H9 (cell line): Measurements from ENCODE around the gene CRABP2. TPM values are rescaled to one million over a fixed set of nuclear protein-coding genes. Genes with fewer than 3 reads are reported as not detected.

Source experiments
- DNase-seq: peaks from one replicate; pipeline ENCODE4 v3.0.0-alpha.2; 2017
- H2AFZ ChIP-seq: one replicate; pipeline ENCODE4 v1.6.1; 2013; ENCODE audit warnings: mild to moderate bottlenecking, low read length, control low read depth, moderate library complexity
- H2AK5ac ChIP-seq: 2 replicates; pipeline ENCODE4 v1.6.1; 2013; ENCODE audit warnings: low read length, control low read depth, mixed read lengths; ENCODE audit not compliant: insufficient read length
- H2BK120ac ChIP-seq: one replicate; pipeline ENCODE4 v1.6.1; 2013; ENCODE audit warnings: low read depth, mild to moderate bottlenecking, low read length, control low read depth, inconsistent platforms; ENCODE audit not compliant: poor library complexity, severe bottlenecking
- H2BK12ac ChIP-seq: 2 replicates; pipeline ENCODE4 v1.6.1; 2013; ENCODE audit warnings: low read length, control low read depth, mixed read lengths, low read depth; ENCODE audit not compliant: insufficient read length
- H2BK15ac ChIP-seq: 2 replicates; pipeline ENCODE4 v1.6.1; 2013; ENCODE audit warnings: low read depth, low read length, control low read depth
- H2BK20ac ChIP-seq: one replicate; pipeline ENCODE4 v1.6.1; 2013; ENCODE audit warnings: low read depth, mild to moderate bottlenecking, low read length, control low read depth, inconsistent platforms; ENCODE audit not compliant: poor library complexity, severe bottlenecking
- H2BK5ac ChIP-seq: 2 replicates; pipeline ENCODE4 v1.6.1; 2013; ENCODE audit warnings: low read length, control low read depth, mixed read lengths; ENCODE audit not compliant: insufficient read length
- H3K14ac ChIP-seq: 2 replicates; pipeline ENCODE4 v1.6.1; 2013; ENCODE audit warnings: low read length, control low read depth; ENCODE audit not compliant: insufficient read depth
- H3K18ac ChIP-seq: 2 replicates; pipeline ENCODE4 v1.6.1; 2013; ENCODE audit warnings: low read depth, mild to moderate bottlenecking, mixed read lengths, low read length, control low read depth; ENCODE audit not compliant: insufficient read length
- H3K23ac ChIP-seq: 2 replicates; pipeline ENCODE4 v1.6.1; 2013; ENCODE audit warnings: low read length, control low read depth, mixed read lengths, low read depth; ENCODE audit not compliant: insufficient read length
- H3K23me2 ChIP-seq: 2 replicates; pipeline ENCODE4 v1.6.1; 2013; ENCODE audit warnings: low read depth, mild to moderate bottlenecking, mixed read lengths, low read length, control low read depth; ENCODE audit not compliant: insufficient read length, poor library complexity, severe bottlenecking
- H3K27ac ChIP-seq: 2 replicates; pipeline ENCODE4 v1.5.1; 2013; ENCODE audit warnings: low read length, control low read depth, mixed read lengths, low read depth; ENCODE audit not compliant: insufficient read length
- H3K27me3 ChIP-seq: 2 replicates; pipeline ENCODE4 v1.6.1; 2013; ENCODE audit warnings: low read length, control low read depth, inconsistent platforms; ENCODE audit not compliant: insufficient read depth
- H3K4ac ChIP-seq: 2 replicates; pipeline ENCODE4 v1.6.1; 2013; ENCODE audit warnings: low read depth, mild to moderate bottlenecking, control low read depth, inconsistent platforms, low read length, moderate library complexity
- H3K4me1 ChIP-seq: 2 replicates; pipeline ENCODE4 v1.6.1; 2013; ENCODE audit warnings: low read length, control low read depth, inconsistent platforms; ENCODE audit not compliant: insufficient read depth
- H3K4me2 ChIP-seq: 2 replicates; pipeline ENCODE4 v1.6.1; 2013; ENCODE audit warnings: low read length, control low read depth, mixed read lengths; ENCODE audit not compliant: insufficient read length, insufficient read depth
- H3K56ac ChIP-seq: 2 replicates; pipeline ENCODE4 v1.6.1; 2013; ENCODE audit warnings: low read depth, mild to moderate bottlenecking, mixed read lengths, low read length, control low read depth; ENCODE audit not compliant: insufficient read length
- H3K79me1 ChIP-seq: 2 replicates; pipeline ENCODE4 v1.6.1; 2013; ENCODE audit warnings: low read depth, mild to moderate bottlenecking, moderate library complexity, low read length, control low read depth, inconsistent platforms; ENCODE audit not compliant: insufficient read depth, poor library complexity, severe bottlenecking
- H3K79me2 ChIP-seq: 2 replicates; pipeline ENCODE4 v1.6.1; 2013; ENCODE audit warnings: low read length, control low read depth, inconsistent platforms; ENCODE audit not compliant: insufficient read depth
- H3K9ac ChIP-seq: 2 replicates; pipeline ENCODE4 v1.6.1; 2013; ENCODE audit warnings: low read length, control low read depth, mixed read lengths; ENCODE audit not compliant: insufficient read length; ENCODE audit errors: extremely low read depth
- H3K9me3 ChIP-seq: one replicate; pipeline ENCODE4 v1.6.1; 2013; ENCODE audit warnings: low read depth, low read length, inconsistent platforms; ENCODE audit not compliant: control insufficient read depth
- H3T11ph ChIP-seq: one replicate; pipeline ENCODE4 v1.6.1; 2013; ENCODE audit warnings: mild to moderate bottlenecking, low read length, control low read depth, inconsistent platforms
- H4K20me1 ChIP-seq: one replicate; pipeline ENCODE4 v1.6.1; 2013; ENCODE audit not compliant: control insufficient read depth, insufficient read length, insufficient read depth
- H4K5ac ChIP-seq: 2 replicates; pipeline ENCODE4 v1.6.1; 2013; ENCODE audit warnings: low read depth, mild to moderate bottlenecking, mixed read lengths, low read length, control low read depth; ENCODE audit not compliant: insufficient read length
- H4K8ac ChIP-seq: replicated peaks from 2 replicates; pipeline ENCODE4 v1.6.1; 2013; ENCODE audit warnings: low read length, control low read depth, mixed read lengths, low read depth; ENCODE audit not compliant: insufficient read length
- H4K91ac ChIP-seq: 2 replicates; pipeline ENCODE4 v1.6.1; 2013; ENCODE audit warnings: low read depth, mild to moderate bottlenecking, moderate library complexity, mixed read lengths, low read length, control low read depth; ENCODE audit not compliant: insufficient read length
- H3K27ac Mint-ChIP-seq, 3 experiments: 2 replicates in 2 of 3; 3 replicates in 1 of 3; pipeline ENCODE4 v1.8.0; 2020 to 2021; ENCODE audit warnings: mixed read lengths in 3 of 3, mild to moderate bottlenecking in 1 of 3, moderate library complexity in 1 of 3
- H3K27me3 Mint-ChIP-seq: 2 replicates; pipeline ENCODE4 v1.8.0; 2021; ENCODE audit warnings: low read depth, mild to moderate bottlenecking, moderate library complexity, mixed read lengths
- H3K36me3 Mint-ChIP-seq, 3 experiments: 2 replicates in 2 of 3; 3 replicates in 1 of 3; pipeline ENCODE4 v1.8.0; 2020 to 2021; ENCODE audit warnings: low read depth in 3 of 3, mixed read lengths in 3 of 3; ENCODE audit not compliant: insufficient read depth in 1 of 3
- H3K4me1 Mint-ChIP-seq, 2 experiments: 2 replicates each; pipeline ENCODE4 v1.8.0; 2020; ENCODE audit warnings: mixed read lengths in 2 of 2
- H3K4me3 Mint-ChIP-seq, 2 experiments: 2 replicates in 1 of 2; 3 replicates in 1 of 2; pipeline ENCODE4 v1.8.0; 2020 to 2021; ENCODE audit warnings: mild to moderate bottlenecking in 2 of 2, mixed read lengths in 2 of 2, moderate library complexity in 1 of 2
- H3K9me3 Mint-ChIP-seq, 2 experiments: 2 replicates in 1 of 2; 3 replicates in 1 of 2; pipeline ENCODE4 v1.8.0; 2020; ENCODE audit warnings: mild to moderate bottlenecking in 2 of 2, mixed read lengths in 2 of 2, moderate library complexity in 1 of 2
- CTCF ChIP-seq: fragments of 200-600 bp; sonication (generic); conservative IDR thresholded peaks from 3 replicates; pipeline ENCODE4 v1.8.0; 2021; ENCODE audit warnings: antibody characterized with exemption, mild to moderate bottlenecking
- WGBS: extraction: QIAGEN DNeasy Blood & Tissue Kit; methylation state at CpG from one replicate; pipeline ENCODE4 v1.1.7; 2013; ENCODE audit warnings: missing lambda C conversion rate, low lambda C conversion rate, mixed read lengths; ENCODE audit not compliant: insufficient read length; ENCODE audit errors: extremely low coverage; 5-methylcytosine and 5-hydroxymethylcytosine counted together
- total RNA-seq: library from RNA; stranded (reverse); gene quantifications from 2 replicates; pipeline ENCODE4 v1.2.1, GENCODE V29; 2021

The CRABP2 gene
- total RNA-seq, 1 experiment from 2014 or later = 184 TPM

- H3K79me2 ChIP-seq = no peaks in the 10 kb centered on the region
- H3K9ac ChIP-seq = no peak overlapping the region
- H3K27ac ChIP-seq = no peak overlapping the region
- no peak overlapping the region for H3K56ac ChIP-seq
- H4K8ac ChIP-seq = no peak overlapping the region
- H2BK120ac ChIP-seq = no peak overlapping the region
- no peak overlapping the region for H2BK20ac ChIP-seq
- no peak overlapping the region for H2BK15ac ChIP-seq
- peaks cover 17% of the 10 kb centered on the region; the same call in 1 of the 2 replicates for H3K4me1 ChIP-seq
- H3K14ac ChIP-seq = peak overlapping the region; percentile 22; the same call in 1 of the 2 replicates
- H3K4me2 ChIP-seq = peak overlapping the region; percentile 83
- no peak overlapping the region for H4K5ac ChIP-seq
- no peak overlapping the region for H2BK5ac ChIP-seq
- H2BK12ac ChIP-seq = no peak overlapping the region
- H3K79me1 ChIP-seq = no peaks in the 10 kb centered on the region
- WGBS = no CpG with 5 or more reads among the region's 29 CpGs
- no peak overlapping the region for H2AFZ ChIP-seq
- Mint-ChIP-seq H3K27ac (peak overlapping the region in 1 of 3 experiments; percentile 95; a peak in 1 of 7 replicates), H3K4me1 (peaks cover 62 to 69% of the 10 kb centered on the region in 2 experiments), H3K36me3 (peaks cover 7 to 28% (median 17%) of the 10 kb centered on the region in 3 experiments), H3K27me3 (peaks cover 37% of the 10 kb centered on the region), H3K4me3 (peak overlapping the region; percentile 74 to 91), H3K9me3 (no peaks in the 10 kb centered on the region; a peak in 1 of 5 replicates)
- H3K18ac ChIP-seq = no peak overlapping the region
- H2AK5ac ChIP-seq = no peak overlapping the region
- H4K20me1 ChIP-seq = no peaks in the 10 kb centered on the region
- no peak for DNase-seq
- no peak overlapping the region for H3T11ph ChIP-seq
- H3K23me2 ChIP-seq = peaks cover 39% of the 10 kb centered on the region
- no peak overlapping the region for H4K91ac ChIP-seq
- H3K9me3 ChIP-seq = no peaks in the 10 kb centered on the region
- TF ChIP-seq CTCF = no peak
- no peak overlapping the region for H3K23ac ChIP-seq
- H3K4ac ChIP-seq = no peak overlapping the region
- peaks cover 3% of the 10 kb centered on the region; the same call in 1 of the 2 replicates for H3K27me3 ChIP-seq
Measured at GRCh38 chr1:156704930-156705320, 458 bp downstream of the CRABP2 start.
